Vagina (tissue), 2 donors: Measurements from ENCODE around the gene USP49.

Experiments
- CTCF ChIP-seq, 3 experiments: fragments of 450-650 bp in 2 of 3; fragments of 200-600 bp in 1 of 3; sonication (generic) in 1 of 3; IDR thresholded peaks; one replicate each; pipeline ENCODE4 v1.5.1; 2017 to 2019; ENCODE audit warnings: antibody characterized with exemption in 3 of 3, mild to moderate bottlenecking in 2 of 3, moderate library complexity in 2 of 3
- POLR2A ChIP-seq, 2 donors: fragments of 450-650 bp; IDR thresholded peaks; one replicate each; pipeline ENCODE4 v1.6.1; 2017; ENCODE audit warnings: antibody characterized with exemption in 2 of 2, mild to moderate bottlenecking in 2 of 2, moderate library complexity in 2 of 2
- POLR2AphosphoS5 ChIP-seq, 2 donors: sonication (generic); formaldehyde crosslinking; IDR thresholded peaks; one replicate each; pipeline ENCODE4 v1.9.0; 2017; ENCODE audit warnings: antibody characterized with exemption in 2 of 2, mild to moderate bottlenecking in 2 of 2, low read depth in 1 of 2; ENCODE audit not compliant: insufficient read depth in 1 of 2

- no peak for TF ChIP-seq POLR2A (IDR thresholded peaks at IDR 0.05)
- no peak for TF ChIP-seq CTCF (IDR thresholded peaks at IDR 0.05)
- TF ChIP-seq POLR2AphosphoS5 (IDR thresholded peaks at IDR 0.05; ENCODE audit: insufficient read depth in 1 of 2, low read depth in 1 of 2) = no peak
These were observed 150.9 kb downstream of the USP49 start for GRCh38 chr6:41744236-41744787.
